Sigmoid colon (tissue), 7 donors: ENCODE measurements around the gene TBCEL. TPM values are rescaled to one million over a fixed set of nuclear protein-coding genes. Genes with fewer than 3 reads are reported as not detected.

Source experiments
- DNase-seq: peaks from one replicate; pipeline ENCODE4 v3.0.0-alpha.2; 2019
- H3K27ac ChIP-seq, 4 donors: fragments of 200-600 bp; sonication (generic); one replicate each; pipeline ENCODE4 v1.5.1; 2016 to 2019; ENCODE audit warnings: mild to moderate bottlenecking in 1 of 4
- H3K27me3 ChIP-seq, 3 donors: fragments of 200-600 bp; sonication (generic); one replicate each; pipeline ENCODE4 v1.5.1; 2019; ENCODE audit warnings: mild to moderate bottlenecking in 1 of 3
- H3K36me3 ChIP-seq, 4 donors: fragments of 200-600 bp; sonication (generic); one replicate each; pipeline ENCODE4 v1.5.1; 2016 to 2019
- H3K4me1 ChIP-seq, 4 donors: fragments of 200-600 bp; sonication (generic); one replicate each; pipeline ENCODE4 v1.5.1; 2017 to 2019
- H3K4me3 ChIP-seq, 4 donors: fragments of 200-600 bp; sonication (generic); one replicate each; pipeline ENCODE4 v1.5.1; 2017 to 2019; ENCODE audit warnings: mild to moderate bottlenecking in 2 of 4, moderate library complexity in 1 of 4
- H3K9me3 ChIP-seq, 4 donors: fragments of 200-600 bp in 3 of 4; sonication (generic) in 3 of 4; one replicate each; pipeline versions ENCODE4 v1.5.1 to v1.6.1; 2013 to 2019
- EP300 ChIP-seq, 4 donors: sonication (generic); formaldehyde crosslinking; IDR thresholded peaks; one replicate each; pipeline ENCODE4 v1.6.1; 2017; ENCODE audit warnings: antibody characterized with exemption in 4 of 4
- POLR2A ChIP-seq, 2 donors: fragments of 450-650 bp; IDR thresholded peaks; one replicate each; pipeline ENCODE4 v1.6.1; 2016; ENCODE audit warnings: antibody characterized with exemption in 2 of 2, mild to moderate bottlenecking in 2 of 2, moderate library complexity in 2 of 2
- POLR2AphosphoS5 ChIP-seq, 4 donors: sonication (generic); formaldehyde crosslinking; IDR thresholded peaks; one replicate each; pipeline ENCODE4 v1.6.1; 2017; ENCODE audit warnings: antibody characterized with exemption in 4 of 4
- WGBS, 2 donors: extraction: QIAGEN DNeasy Blood & Tissue Kit; methylation state at CpG; one replicate each; pipeline ENCODE4 v1.1.7; 2013; 5-methylcytosine and 5-hydroxymethylcytosine counted together
- intact Hi-C: fragments of 100-400 bp; cut with DNase I; formaldehyde crosslinking; loops from one replicate; pipeline ENCODE4 v1.15.1; 2023
- polyA plus RNA-seq, 3 donors: library from polyadenylated mRNA; stranded (reverse); fragments of 200-250 nt; gene quantifications; one replicate each; pipeline ENCODE4 v1.2.3, GENCODE V29; 2013
- total RNA-seq, 4 donors: library from RNA; depleted of rRNA; stranded (reverse); fragments of >200 nt; gene quantifications; one replicate each; pipeline ENCODE4 v1.1.0, GENCODE V29; 2016
- TF ChIP-seq, protein P1 (sequence below), 4 experiments: fragments of 450-650 bp in 3 of 4; fragments of 200-600 bp in 1 of 4; IDR thresholded peaks; one replicate each; pipeline ENCODE4 v1.5.1; 2016 to 2019; ENCODE audit warnings: antibody characterized with exemption in 4 of 4, mild to moderate bottlenecking in 3 of 4, moderate library complexity in 2 of 4
- donor health status: healthy with polysubstance abuse.
- donor health status: Bipolar disorder and iron deficiency.
- donor health status: healthy.

Gene TBCEL
- total RNA-seq (10 to 100 TPM; 22.4 to 53.3 (median 39.0) TPM), polyA plus RNA-seq (1 to 10 TPM; 4.2 to 4.8 (median 4.4) TPM)

DNA sequence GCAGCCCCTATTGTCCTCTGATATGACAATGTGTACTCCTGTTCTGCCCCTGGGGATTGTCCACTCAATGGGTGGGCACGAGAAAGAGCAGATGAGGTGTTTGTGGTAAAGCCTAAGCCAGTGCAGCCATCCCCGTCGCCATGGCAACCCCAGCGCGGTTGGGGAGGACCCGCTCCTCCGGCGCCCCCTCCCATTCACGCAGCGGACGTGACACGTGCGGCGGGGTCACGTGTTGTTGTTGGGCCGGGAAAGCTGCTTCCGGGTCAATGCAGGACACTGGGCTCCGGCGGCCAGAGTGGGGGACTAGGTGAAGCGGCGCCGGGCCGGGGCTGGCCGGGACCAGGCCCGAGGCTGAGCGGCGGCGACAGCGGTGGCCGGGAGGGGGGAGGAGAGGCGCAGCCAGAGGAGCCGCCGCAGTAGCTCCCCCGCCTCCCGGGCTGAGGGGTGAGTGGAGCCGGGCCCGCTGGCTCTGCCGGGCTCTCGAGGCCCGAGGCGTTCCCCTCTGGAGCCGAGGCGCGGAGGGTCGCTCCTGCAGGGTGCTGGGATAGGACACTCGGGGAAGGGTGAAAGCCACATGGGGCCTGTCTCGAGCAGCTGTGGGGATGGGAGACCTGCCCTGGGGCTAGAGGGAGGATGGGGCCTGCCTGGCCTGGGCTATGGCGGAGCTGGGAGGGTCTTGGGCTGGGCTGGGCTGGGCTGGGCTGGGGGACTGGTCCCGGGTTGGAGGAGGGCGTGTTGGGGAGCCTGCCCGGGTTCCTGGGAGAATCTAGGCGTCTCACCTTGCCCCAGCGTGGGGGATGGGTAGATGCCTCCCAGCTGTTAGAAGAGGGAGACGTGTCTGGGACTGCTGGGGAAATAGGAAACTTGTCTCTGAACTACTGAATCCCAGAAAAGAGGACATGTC lies at the start of gene TBCEL:
TBCEL (plus strand) TSS at position 255 of the 904 bp plus-strand sequence. CDS start 21,589 bp downstream, outside the sequence.
- DNase-seq, result peak; percentile 91
- peak within 1 kb of the TSS; percentile 56 to 75 (median 73) for H3K27ac ChIP-seq

DNA sequence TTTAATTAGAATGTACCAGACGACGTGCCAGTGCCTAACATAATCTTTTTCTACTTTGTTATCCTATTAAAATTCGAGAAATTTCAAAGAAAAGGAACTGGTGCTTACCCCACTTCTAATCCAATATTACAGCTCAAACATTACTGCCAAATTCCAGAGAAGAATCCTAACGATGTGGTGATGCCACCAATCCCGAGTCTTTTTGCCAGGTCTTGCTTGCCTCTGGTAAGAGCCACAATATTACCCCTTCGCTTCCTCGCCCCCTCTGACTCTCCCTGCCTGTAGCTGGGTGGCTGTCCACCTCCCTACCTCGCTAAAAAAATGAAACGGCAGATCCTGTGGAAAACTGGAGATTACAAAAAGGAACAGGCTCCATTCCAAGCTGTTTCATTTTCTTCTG lies 49.4 kb upstream of the TBCEL start:
- H3K27ac ChIP-seq, result no peak overlapping the region
- intact Hi-C loops, result no loop called here
- H3K4me1 ChIP-seq, result no peaks in the 10 kb centered on the region
- no peak for DNase-seq
- H3K36me3 ChIP-seq, result no peaks in the 10 kb centered on the region
- H3K9me3 ChIP-seq, result no peaks in the 10 kb centered on the region
- H3K4me3 ChIP-seq, result no peak overlapping the region
- 62 to 63% methylated on average over 9 of the region's 9 CpGs for WGBS, 2 donors
- H3K27me3 ChIP-seq, result peaks cover 0 to 4% (median 0%) of the 10 kb centered on the region in 3 donors
- TF ChIP-seq POLR2A (IDR thresholded peaks at IDR 0.05) (no peak), EP300 (IDR thresholded peaks at IDR 0.05) (no peak), POLR2AphosphoS5 (IDR thresholded peaks at IDR 0.05) (no peak)
- TF ChIP-seq, protein P1, sequence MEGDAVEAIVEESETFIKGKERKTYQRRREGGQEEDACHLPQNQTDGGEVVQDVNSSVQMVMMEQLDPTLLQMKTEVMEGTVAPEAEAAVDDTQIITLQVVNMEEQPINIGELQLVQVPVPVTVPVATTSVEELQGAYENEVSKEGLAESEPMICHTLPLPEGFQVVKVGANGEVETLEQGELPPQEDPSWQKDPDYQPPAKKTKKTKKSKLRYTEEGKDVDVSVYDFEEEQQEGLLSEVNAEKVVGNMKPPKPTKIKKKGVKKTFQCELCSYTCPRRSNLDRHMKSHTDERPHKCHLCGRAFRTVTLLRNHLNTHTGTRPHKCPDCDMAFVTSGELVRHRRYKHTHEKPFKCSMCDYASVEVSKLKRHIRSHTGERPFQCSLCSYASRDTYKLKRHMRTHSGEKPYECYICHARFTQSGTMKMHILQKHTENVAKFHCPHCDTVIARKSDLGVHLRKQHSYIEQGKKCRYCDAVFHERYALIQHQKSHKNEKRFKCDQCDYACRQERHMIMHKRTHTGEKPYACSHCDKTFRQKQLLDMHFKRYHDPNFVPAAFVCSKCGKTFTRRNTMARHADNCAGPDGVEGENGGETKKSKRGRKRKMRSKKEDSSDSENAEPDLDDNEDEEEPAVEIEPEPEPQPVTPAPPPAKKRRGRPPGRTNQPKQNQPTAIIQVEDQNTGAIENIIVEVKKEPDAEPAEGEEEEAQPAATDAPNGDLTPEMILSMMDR (IDR thresholded peaks at IDR 0.05), result no peak

More for the DNA sequence above, at the start of gene TBCEL:
- intact Hi-C loops, result loop anchor here (2.0 kb wide), 1 partner anchor 37 kb away; no protein-coding TSS in a partner anchor
- H3K4me1 ChIP-seq, result peaks cover 0 to 20% (median 17%) of the 10 kb centered on the region in 4 donors
- TF ChIP-seq POLR2A (IDR thresholded peaks at IDR 0.05) (no peak), EP300 (IDR thresholded peaks at IDR 0.05) (peak in 1 of 4 donors; percentile 16), POLR2AphosphoS5 (IDR thresholded peaks at IDR 0.05) (peak in 3 of 4 donors; percentile 62 to 75 (median 73))
- TF ChIP-seq, protein P1 (IDR thresholded peaks at IDR 0.05), result no peak
- peak within 1 kb of the TSS; percentile 74 to 93 (median 86) for H3K4me3 ChIP-seq
- no peaks in the 10 kb centered on the region for H3K36me3 ChIP-seq
- 1% methylated on average over 54 of the region's 54 CpGs for whole genome bisulfite sequencing, 2 donors
- no peaks in the 10 kb centered on the region for H3K9me3 ChIP-seq
- no peaks in the 10 kb centered on the region for H3K27me3 ChIP-seq

DNA sequence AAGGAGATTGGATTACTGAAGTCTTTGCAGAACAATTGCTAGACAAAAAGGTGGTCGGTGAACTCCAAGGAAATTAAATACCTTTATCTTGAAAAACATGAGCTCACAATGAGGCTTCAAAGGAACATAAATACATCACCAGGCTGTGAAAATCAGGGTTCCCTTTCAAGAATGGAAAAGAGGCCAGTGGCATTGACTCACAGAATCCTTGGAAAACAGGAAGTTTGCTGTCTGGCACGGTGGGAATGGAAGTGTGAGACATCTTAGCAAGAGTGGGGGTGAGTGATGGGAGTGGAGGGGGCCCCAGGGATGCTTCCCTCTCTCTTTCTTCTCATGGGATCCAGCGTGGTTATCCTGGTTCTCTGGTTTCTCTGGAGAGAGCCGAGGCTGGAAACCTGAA lies 48.9 kb upstream of the TBCEL start:
- H3K4me1 ChIP-seq, result no peaks in the 10 kb centered on the region
- H3K27me3 ChIP-seq, result peaks cover 0 to 4% (median 0%) of the 10 kb centered on the region in 3 donors
- no peaks in the 10 kb centered on the region for H3K9me3 ChIP-seq
- H3K27ac ChIP-seq, result no peak overlapping the region
- no peak overlapping the region for H3K4me3 ChIP-seq
- intact Hi-C loops, result no loop called here
- no peaks in the 10 kb centered on the region for H3K36me3 ChIP-seq
- TF ChIP-seq, protein P1 (IDR thresholded peaks at IDR 0.05), result no peak
- TF ChIP-seq POLR2A (IDR thresholded peaks at IDR 0.05), result no peak
- DNase-seq, result no peak
- WGBS, 2 donors, result 35 to 40% methylated on average over 4 of the region's 4 CpGs

- H3K4me3 ChIP-seq, result no peak overlapping the region
- intact Hi-C loops, result no loop called here
- 77 to 79% methylated on average over 10 of the region's 10 CpGs for WGBS, 2 donors
These were observed 46.4 kb upstream of the TBCEL start for GRCh38 chr11:120977266-120978137.

More at GRCh38 chr11:120977266-120978137, 46.4 kb upstream of the TBCEL start:
- no peaks in the 10 kb centered on the region for H3K9me3 ChIP-seq
- H3K36me3 ChIP-seq, result no peaks in the 10 kb centered on the region
- H3K27me3 ChIP-seq, result peaks cover 0 to 4% (median 0%) of the 10 kb centered on the region in 3 donors
- TF ChIP-seq POLR2AphosphoS5 (IDR thresholded peaks at IDR 0.05) (no peak), EP300 (IDR thresholded peaks at IDR 0.05) (no peak), POLR2A (IDR thresholded peaks at IDR 0.05) (no peak)
- TF ChIP-seq, protein P1 (IDR thresholded peaks at IDR 0.05), result no peak
- no peaks in the 10 kb centered on the region for H3K4me1 ChIP-seq
- H3K27ac ChIP-seq, result no peak overlapping the region
- DNase-seq, result no peak
